ENCODE measurements around the gene PCNX2. TPM values are rescaled to one million over a fixed set of nuclear protein-coding genes. Genes with fewer than 3 reads are reported as not detected.

Gene PCNX2
- 10 to 100 TPM; 12.9 to 16.8 TPM for total RNA-seq
- long read RNA-seq, donor 1, partial matches to known transcripts: 0 of 2 reads
- long read RNA-seq, donor 1, other reads (novel, unspliced or antisense): 2 of 2 reads
- long read RNA-seq, donor 2, partial matches to known transcripts: 1 of 2 reads
- long read RNA-seq, donor 2, other reads (novel, unspliced or antisense): 1 of 2 reads

DNA sequence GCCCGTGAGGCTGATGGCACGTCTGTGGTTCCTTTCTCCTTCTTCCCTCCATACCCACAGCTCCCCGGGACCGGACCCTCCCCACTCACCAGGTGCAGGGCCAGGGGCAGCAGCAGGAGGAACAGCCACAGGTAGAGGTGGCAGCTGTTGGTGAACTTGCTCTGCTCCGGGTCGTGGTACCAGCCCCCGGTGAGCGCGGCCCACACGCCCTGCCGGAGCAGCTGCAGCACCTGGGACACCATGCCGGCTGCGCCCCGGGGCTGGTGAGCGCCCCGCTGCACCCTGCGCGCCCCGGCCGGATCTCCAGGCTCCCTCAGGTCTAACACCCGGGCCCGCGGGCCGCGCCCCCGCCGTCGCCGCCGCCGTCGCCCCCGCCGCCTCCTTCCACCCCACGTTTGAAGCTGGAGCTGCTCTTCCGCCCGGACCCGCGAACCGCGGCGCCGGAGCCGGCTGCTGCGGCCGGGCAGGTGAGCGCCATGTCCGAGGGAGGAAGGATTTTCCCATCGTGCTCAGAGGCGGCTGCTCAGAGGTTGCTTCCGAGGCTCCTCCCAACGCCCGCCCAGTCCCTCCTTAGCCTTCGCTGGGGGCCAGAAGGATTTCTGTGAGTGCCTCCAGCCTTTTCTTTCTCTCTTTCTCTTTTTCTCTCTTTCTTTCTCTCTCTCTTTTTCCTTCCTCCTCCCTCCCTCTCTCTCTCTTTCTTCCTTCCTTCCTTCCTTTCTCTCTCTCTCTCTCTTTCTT lies at the start of gene PCNX2:
TSS of gene PCNX2 (minus strand) at position 489 of the 738 bp plus-strand sequence. CDS start at position 242, 247 bp downstream.
- DNase-seq (ENCODE audit: low spot score): no peak
- intact Hi-C loops (cut with DNase I): no loop called here

DNA sequence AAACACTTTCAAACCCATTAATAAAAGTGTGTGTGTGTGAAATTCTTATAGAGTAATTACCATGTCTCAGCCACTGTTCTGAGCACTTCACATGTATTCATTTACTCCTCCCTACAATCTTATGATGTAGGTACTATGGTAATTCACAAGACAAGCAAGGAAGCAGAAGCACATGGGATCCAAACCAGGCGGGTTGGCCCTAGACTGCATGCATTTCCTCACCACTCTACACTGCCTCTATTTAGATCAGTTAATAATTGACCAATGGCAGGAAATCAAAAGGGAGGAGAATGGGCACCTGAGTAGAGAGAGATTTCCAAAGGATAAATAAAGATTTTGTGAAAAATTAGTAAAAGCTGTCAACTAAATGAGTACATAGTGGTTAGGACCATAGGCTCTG lies 47.7 kb upstream of the PCNX2 start:
- DNase-seq (ENCODE audit: low spot score): no peak
- intact Hi-C loops (cut with DNase I): no loop called here

GRCh38 chr1:233342086-233342485 lies 46.6 kb upstream of the PCNX2 start:
- intact Hi-C loops (cut with DNase I): no loop called here
- DNase-seq (ENCODE audit: low spot score): no peak

- intact Hi-C loops (cut with DNase I): no loop called here
- DNase-seq (ENCODE audit: low spot score): no peak
Measured at GRCh38 chr1:233340966-233341516, 45.5 kb upstream of the PCNX2 start.

DNA sequence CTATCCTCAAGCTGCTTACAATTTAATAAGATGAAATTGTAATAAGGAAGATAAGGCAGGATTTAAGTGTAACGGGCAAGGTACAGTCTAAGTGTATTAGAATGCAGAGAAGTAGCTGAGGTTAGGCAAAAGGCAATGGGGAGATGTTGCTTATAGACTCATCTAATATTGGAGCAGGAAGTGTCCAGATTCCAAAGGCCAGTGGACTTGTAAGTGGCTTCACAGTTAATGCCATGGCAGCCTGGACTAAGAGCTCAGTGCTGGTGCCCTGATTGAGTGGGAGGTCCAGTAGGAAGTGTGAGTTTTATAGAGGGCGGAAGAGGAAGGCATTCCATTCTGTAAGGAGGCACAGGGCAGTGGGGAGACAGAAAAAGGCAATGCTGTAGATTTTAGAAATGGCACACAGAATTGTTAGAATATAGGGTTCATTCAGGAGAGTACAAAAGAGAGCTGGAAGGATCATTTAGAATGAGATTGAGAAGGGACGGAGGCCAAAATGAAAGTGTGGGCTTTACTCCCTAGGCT lies 44.6 kb upstream of the PCNX2 start:
- intact Hi-C loops (cut with DNase I): no loop called here
- no peak for DNase-seq (ENCODE audit: low spot score)

DNA sequence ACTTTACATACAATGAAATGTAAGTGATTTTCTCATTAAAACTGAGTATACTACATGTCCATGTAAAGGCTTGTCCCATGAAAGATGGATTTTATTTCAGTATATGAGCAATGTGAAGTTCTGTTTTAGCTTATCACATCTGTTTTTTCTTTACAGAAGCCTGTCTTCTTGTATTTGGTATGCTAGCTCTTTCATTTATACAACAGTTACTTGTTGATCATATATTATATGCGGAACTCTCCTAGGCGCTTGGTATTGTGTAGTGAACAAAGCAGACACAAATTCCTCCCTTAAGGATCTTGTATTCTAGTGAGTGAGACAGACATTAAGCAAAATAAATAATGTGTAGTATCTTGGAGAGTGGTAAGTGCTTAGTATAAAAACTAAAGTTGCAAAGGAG lies 42.6 kb upstream of the PCNX2 start:
- DNase-seq (ENCODE audit: low spot score): no peak
- intact Hi-C loops (cut with DNase I): no loop called here

DNA sequence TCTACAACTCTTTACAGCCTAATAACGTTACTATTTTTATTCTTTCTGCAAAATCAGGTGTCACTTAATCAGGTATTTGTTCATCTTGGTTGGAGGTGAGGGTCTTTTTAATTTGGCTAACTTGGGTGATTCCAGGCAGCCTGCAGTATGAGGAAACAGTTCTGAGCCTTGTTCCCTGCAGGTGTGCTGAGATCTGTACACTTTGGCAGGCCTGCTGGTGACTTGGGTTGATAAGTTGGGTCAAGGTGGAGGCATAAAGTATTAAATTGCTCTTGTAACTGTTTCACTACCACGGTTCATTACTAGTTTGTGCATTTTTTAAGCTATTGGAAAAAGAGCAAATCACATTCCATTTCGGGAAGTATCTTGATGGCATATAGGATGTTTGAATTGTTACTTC lies 42.0 kb upstream of the PCNX2 start:
- intact Hi-C loops (cut with DNase I): no loop called here

DNA sequence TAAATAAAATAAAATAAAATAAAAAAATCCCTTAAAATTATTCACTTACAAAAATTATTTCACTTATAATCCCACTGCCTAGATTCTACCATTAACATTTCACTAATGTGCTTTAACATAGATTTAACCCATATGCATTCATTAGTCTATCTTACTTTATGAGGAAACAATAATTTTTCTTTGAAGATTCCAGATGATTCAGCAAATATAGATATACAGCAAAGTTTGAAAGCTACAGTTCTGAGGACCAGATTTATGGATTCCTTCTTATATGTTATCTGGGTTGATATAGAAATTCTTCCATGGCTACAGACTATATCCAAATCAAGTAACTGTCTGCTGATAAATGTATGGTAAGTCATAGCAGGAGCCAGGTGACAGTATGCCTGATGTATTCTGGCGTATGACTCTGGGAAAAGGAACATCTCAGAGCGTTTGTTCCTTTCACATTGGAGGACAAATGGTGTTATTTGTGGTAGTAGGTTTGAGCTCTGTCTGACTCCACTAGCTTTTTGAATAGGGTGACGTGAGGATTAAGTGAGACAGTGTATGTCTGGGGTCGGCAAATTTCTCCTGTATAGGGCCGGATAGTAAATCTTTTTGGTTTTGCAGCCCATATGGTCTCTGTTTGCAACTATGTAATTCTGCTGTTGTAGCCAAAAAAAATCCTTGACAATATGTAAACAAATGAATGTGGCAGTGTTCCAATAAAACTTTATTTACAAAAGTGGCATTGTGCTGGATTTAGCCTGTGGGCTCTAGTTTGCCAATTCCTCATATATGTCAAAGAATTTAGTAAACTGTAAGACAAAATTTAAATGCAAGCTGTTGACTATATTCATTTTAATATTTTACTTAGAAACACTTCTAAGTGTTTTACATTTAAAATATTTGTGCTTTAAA lies 41.3 kb upstream of the PCNX2 start:
- intact Hi-C loops (cut with DNase I): no loop called here
- no peak for DNase-seq (ENCODE audit: low spot score)

More for the DNA sequence above, 42.0 kb upstream of the PCNX2 start:
- no peak for DNase-seq (ENCODE audit: low spot score)

DNA sequence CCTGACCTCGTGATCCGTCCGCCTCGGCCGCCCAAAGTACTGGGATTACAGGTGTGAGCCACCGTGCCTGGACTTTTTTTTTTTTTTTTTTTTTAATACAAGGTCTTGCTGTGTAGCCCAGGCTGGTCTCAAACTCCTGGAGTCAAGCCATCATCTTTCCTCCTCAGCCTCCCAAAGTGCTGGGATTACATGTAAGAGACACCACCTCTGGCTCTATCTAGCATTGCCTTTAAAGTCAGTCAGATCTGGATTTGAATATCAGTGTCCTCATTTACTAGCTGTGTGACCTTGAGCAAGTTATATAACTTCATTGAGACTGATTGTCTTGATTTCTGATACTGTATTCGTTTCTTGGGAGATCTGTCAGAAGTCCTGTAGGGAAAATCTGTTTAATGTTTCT lies 38.6 kb upstream of the PCNX2 start:
- intact Hi-C loops (cut with DNase I): no loop called here
- DNase-seq (ENCODE audit: low spot score): no peak

GRCh38 chr1:233333086-233333485 lies 37.6 kb upstream of the PCNX2 start:
- DNase-seq (ENCODE audit: low spot score): no peak
- intact Hi-C loops (cut with DNase I): no loop called here

DNA sequence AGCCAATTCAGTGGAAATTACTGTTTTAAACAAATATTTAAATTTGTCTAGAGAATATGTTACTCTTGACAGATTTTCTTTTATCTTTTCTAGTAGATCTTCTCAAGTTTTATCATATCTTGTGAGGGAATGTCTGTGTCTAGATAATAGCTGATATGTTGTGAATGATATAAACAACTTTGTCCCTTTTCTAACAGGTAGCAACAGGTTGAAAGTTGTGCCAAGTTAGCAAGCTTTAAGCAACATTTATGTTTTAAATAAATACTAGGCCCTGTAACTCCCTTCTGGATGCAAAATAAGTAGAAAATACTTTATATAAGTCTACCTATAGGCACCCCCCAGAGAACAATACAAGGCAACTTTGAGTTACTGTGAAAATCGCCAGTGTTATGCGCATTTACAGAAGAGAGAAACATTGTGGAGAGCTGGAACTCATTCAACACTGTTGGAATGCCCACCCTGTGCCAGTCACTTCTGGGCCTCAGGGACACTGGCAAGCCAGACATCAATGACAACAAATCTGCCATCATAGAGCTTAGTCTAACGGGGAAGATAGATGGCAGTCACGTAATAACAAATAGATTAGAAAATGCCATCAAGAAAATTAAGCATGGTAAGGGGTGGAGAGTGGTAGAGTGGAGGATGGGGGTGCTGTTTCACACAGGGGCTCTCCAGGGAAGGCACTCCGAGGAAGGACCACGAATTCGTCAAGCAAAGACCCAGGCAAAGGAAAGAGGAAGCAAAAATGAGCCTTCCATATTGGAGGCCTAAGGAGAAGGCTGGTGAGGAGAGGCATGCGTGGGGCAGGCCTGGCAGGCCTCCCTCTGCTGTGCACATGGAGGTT lies 36.4 kb upstream of the PCNX2 start:
- no peak for DNase-seq (ENCODE audit: low spot score)
- intact Hi-C loops (cut with DNase I): no loop called here

- peak; percentile 79 for DNase-seq (ENCODE audit: low spot score)
- intact Hi-C loops (cut with DNase I): no loop called here
Measured at GRCh38 chr1:233328142-233328921, 32.8 kb upstream of the PCNX2 start.

DNA sequence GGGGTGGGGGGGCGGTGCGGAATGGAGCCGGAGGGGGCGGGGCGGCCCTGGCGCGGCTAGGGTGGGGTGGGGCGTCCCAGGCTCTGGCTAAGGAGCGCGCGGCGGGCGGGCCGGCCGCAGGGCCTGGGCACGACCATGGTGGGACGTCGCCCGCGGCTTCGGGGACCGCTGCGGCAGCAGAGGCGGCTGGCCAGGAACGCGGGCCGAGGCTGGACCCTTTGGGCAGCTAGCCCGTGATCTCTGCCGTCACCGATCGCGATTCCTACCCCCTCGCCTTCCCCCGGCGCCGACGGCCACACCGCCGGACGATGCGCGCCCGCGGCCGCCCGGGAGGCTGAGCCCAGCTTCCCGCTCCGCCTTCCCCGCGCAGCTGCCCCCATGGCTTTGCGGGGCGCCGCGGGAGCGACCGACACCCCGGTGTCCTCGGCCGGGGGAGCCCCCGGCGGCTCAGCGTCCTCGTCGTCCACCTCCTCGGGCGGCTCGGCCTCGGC lies 32.2 kb upstream of the PCNX2 start, which contains the start of gene MAP3K21:
TSS of gene MAP3K21 (plus strand) at position 74 of the 491 bp plus-strand sequence. CDS start at position 379, 305 bp downstream.
- DNase-seq (ENCODE audit: low spot score): peak; percentile 81
- intact Hi-C loops (cut with DNase I): no loop called here

- intact Hi-C loops (cut with DNase I): no loop called here
- peak; percentile 94 for DNase-seq (ENCODE audit: low spot score)
Measured at GRCh38 chr1:233326811-233327650, 31.5 kb upstream of the PCNX2 start.

- no peak for DNase-seq (ENCODE audit: low spot score)
- intact Hi-C loops (cut with DNase I): no loop called here
Measured at GRCh38 chr1:233326319-233326718, 30.8 kb upstream of the PCNX2 start.

GRCh38 chr1:233323718-233324117 lies 28.2 kb upstream of the PCNX2 start:
- DNase-seq (ENCODE audit: low spot score): no peak
- intact Hi-C loops (cut with DNase I): no loop called here

- no peak for DNase-seq (ENCODE audit: low spot score)
- intact Hi-C loops (cut with DNase I): no loop called here
Measured at GRCh38 chr1:233320023-233320422, 24.5 kb upstream of the PCNX2 start.

All from posterior vena cava (tissue), 2 donors.